ENCODE data around the gene PRR5L.

Gene PRR5L

DNA sequence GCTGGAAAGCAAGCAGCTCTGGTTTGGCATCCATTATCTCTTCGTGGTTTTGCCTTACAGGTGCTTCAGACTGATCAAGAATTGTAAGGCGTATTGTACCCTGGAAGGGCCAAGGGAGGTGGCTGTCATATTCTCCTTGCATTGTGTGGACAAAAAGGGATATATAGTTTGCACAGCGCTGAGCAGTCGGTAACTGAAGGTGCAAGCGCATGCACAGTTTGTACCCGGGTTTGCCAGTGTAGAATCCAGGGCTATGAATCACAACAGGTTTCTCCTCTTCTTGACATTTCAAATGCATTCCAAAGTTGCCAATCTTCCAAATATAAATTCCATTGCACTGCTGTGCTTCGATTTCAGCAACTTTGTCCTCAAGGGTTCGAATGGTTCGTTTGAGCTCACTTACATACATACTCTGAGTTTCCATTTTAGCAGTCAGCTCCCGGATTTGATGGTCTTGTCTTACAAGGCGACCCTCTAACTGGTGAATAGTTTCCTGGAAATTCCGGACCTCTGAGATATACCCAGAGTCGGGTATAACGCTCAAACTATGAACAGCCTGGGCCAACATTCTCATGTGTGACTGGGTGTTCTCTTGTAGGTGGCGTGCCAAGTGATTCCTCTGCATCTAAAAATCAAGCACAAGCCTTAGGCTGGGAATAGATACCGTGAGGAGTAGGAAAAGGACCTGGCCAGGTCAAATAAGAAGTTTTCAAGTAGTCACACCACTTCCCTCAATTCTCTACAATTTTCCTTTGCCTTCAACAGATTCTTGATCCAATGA, 194.1 kb downstream of the PRR5L start:
- no peaks in the 10 kb centered on the region for H3K79me2 ChIP-seq
- H3K27me3 ChIP-seq (ENCODE audit: control insufficient read depth, insufficient read depth, low read length) = no peaks in the 10 kb centered on the region
- no peak overlapping the region for H2AFZ ChIP-seq
- H3K9me3 ChIP-seq (ENCODE audit: control insufficient read depth, low read length) = no peaks in the 10 kb centered on the region
- H3K4me2 ChIP-seq (ENCODE audit: low read length) = no peak overlapping the region
- H3K4me1 ChIP-seq = no peaks in the 10 kb centered on the region
- H3K36me3 ChIP-seq (ENCODE audit: control insufficient read depth, insufficient read depth, low read length) = no peaks in the 10 kb centered on the region
- TF ChIP-seq, protein P1, sequence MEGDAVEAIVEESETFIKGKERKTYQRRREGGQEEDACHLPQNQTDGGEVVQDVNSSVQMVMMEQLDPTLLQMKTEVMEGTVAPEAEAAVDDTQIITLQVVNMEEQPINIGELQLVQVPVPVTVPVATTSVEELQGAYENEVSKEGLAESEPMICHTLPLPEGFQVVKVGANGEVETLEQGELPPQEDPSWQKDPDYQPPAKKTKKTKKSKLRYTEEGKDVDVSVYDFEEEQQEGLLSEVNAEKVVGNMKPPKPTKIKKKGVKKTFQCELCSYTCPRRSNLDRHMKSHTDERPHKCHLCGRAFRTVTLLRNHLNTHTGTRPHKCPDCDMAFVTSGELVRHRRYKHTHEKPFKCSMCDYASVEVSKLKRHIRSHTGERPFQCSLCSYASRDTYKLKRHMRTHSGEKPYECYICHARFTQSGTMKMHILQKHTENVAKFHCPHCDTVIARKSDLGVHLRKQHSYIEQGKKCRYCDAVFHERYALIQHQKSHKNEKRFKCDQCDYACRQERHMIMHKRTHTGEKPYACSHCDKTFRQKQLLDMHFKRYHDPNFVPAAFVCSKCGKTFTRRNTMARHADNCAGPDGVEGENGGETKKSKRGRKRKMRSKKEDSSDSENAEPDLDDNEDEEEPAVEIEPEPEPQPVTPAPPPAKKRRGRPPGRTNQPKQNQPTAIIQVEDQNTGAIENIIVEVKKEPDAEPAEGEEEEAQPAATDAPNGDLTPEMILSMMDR (IDR thresholded peaks at IDR 0.05) = no peak
- H3K9ac ChIP-seq = no peak overlapping the region
- H3K27ac ChIP-seq = no peak overlapping the region
- H3K4me3 ChIP-seq (ENCODE audit: low read depth, low read length) = no peak overlapping the region

DNA sequence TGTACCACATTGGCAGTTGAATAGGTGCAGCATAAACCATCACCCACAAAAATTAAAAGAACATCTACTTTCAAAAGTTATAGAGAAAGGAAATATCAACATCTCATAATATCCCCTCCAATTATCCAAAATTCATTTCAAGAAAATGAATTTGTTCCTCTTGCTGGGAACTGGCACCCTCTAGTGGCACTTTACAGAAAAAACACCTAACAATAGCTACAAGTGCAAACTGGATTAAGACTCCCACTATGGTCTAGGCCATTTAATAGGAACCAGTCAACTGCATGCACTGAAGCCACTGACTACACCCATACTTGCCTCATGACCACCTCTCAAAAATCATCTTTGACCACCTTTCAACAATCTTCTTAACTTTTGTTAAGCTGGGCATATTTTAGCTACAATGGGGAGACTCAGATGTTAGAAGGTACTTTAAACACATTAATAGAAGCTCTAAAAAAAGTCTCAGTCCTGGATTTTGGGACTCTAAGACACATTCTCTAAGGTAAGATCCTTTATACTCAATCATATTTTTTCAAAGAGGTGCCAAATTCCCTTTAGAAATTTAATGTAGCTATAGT, 196.7 kb downstream of the PRR5L start:
- Histone ChIP-seq H3K9me3 (ENCODE audit: control insufficient read depth, low read length) (no peaks in the 10 kb centered on the region), H3K27ac (no peak overlapping the region), H2AFZ (no peak overlapping the region), H3K4me1 (no peaks in the 10 kb centered on the region), H3K36me3 (ENCODE audit: control insufficient read depth, insufficient read depth, low read length) (no peaks in the 10 kb centered on the region), H3K4me3 (ENCODE audit: low read depth, low read length) (no peak overlapping the region), H3K27me3 (ENCODE audit: control insufficient read depth, insufficient read depth, low read length) (no peaks in the 10 kb centered on the region), H3K9ac (no peak overlapping the region), H3K4me2 (ENCODE audit: low read length) (no peak overlapping the region), H3K79me2 (no peaks in the 10 kb centered on the region)
- TF ChIP-seq, protein P1 (IDR thresholded peaks at IDR 0.05) = peak; percentile 51

DNA sequence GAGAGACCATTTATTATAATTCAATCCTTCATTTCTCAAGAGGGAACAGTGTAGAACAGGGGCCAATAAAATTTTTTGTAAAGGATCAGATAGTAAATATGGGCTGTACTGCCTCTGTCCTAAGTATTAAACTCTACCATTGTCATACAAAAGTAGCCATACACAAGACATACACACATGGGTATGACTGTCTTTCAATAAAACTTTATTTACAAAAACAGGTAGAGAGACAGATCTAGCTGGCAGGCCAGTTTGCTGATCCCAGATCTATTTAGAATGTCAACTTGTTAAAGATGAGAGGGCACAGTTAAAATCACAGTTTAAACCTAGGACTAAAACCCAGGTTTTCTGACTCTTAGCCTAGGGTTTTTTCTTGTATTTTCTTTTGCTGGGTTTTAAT, 197.2 kb downstream of the PRR5L start:
- H3K4me1 ChIP-seq = no peaks in the 10 kb centered on the region
- no peak overlapping the region for H3K4me3 ChIP-seq (ENCODE audit: low read depth, low read length)
- H3K9me3 ChIP-seq (ENCODE audit: control insufficient read depth, low read length) = no peaks in the 10 kb centered on the region
- no peak overlapping the region for H3K27ac ChIP-seq
- no peaks in the 10 kb centered on the region for H3K27me3 ChIP-seq (ENCODE audit: control insufficient read depth, insufficient read depth, low read length)
- TF ChIP-seq, protein P1 (IDR thresholded peaks at IDR 0.05) = no peak
- no peaks in the 10 kb centered on the region for H3K79me2 ChIP-seq
- H3K9ac ChIP-seq = no peak overlapping the region
- H2AFZ ChIP-seq = no peak overlapping the region
- H3K4me2 ChIP-seq (ENCODE audit: low read length) = no peak overlapping the region
- no peaks in the 10 kb centered on the region for H3K36me3 ChIP-seq (ENCODE audit: control insufficient read depth, insufficient read depth, low read length)

DNA sequence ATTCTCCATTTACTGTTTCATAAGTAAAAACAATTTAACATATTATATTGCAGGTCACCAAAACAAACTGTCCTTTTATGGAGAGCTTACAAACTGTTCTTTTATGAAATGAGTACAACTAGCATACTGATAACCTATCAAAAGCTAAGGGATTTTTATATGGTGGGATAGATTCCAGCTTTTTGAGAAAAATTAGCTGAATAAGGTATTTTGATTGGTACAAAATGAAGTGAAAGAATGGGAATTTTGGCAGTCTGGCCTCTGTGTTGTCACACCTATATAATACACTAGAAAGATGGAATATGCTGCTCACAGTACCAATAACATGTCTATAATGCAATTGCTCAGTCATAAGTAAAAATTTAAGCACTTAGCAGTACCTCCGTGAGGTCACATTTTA, 202.6 kb downstream of the PRR5L start:
- Histone ChIP-seq H3K4me2 (ENCODE audit: low read length) (no peak overlapping the region), H3K9ac (no peak overlapping the region), H2AFZ (no peak overlapping the region), H3K36me3 (ENCODE audit: control insufficient read depth, insufficient read depth, low read length) (no peaks in the 10 kb centered on the region), H3K9me3 (ENCODE audit: control insufficient read depth, low read length) (no peaks in the 10 kb centered on the region), H3K79me2 (no peaks in the 10 kb centered on the region), H3K27ac (no peak overlapping the region), H3K27me3 (ENCODE audit: control insufficient read depth, insufficient read depth, low read length) (no peaks in the 10 kb centered on the region), H3K4me1 (no peaks in the 10 kb centered on the region), H3K4me3 (ENCODE audit: low read depth, low read length) (no peak overlapping the region)
- TF ChIP-seq, protein P1 (IDR thresholded peaks at IDR 0.05) = no peak

DNA sequence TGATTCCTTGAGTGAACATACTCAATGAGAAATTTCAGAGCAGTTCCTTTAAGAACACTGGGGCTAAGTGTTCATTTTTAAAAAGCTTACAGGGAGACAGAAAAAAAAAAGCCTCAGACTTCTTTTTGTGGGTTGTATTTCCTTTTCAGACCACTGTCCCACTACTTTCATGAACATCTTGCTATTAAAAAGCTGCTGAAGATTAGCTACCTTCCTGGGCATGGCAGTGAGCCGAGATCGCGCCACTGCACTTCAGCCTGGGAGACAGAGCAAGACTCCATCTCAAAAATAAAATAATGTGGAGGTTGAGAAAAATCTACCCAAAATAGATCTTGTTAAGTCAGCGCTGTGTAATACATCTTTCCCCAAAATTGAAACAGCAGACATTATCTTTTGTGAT, 203.2 kb downstream of the PRR5L start:
- H3K9me3 ChIP-seq (ENCODE audit: control insufficient read depth, low read length) = no peaks in the 10 kb centered on the region
- TF ChIP-seq, protein P1 (IDR thresholded peaks at IDR 0.05) = no peak
- H3K4me2 ChIP-seq (ENCODE audit: low read length) = no peak overlapping the region
- H3K79me2 ChIP-seq = no peaks in the 10 kb centered on the region
- no peak overlapping the region for H3K9ac ChIP-seq
- no peak overlapping the region for H3K27ac ChIP-seq
- no peaks in the 10 kb centered on the region for H3K4me1 ChIP-seq
- no peak overlapping the region for H3K4me3 ChIP-seq (ENCODE audit: low read depth, low read length)
- H3K27me3 ChIP-seq (ENCODE audit: control insufficient read depth, insufficient read depth, low read length) = no peaks in the 10 kb centered on the region
- no peak overlapping the region for H2AFZ ChIP-seq
- H3K36me3 ChIP-seq (ENCODE audit: control insufficient read depth, insufficient read depth, low read length) = no peaks in the 10 kb centered on the region
